Upper lobe of right lung (tissue), 1 donor: ENCODE results near the gene LPCAT1. TPM values are rescaled to one million over a fixed set of nuclear protein-coding genes. Genes with fewer than 3 reads are reported as not detected.
A peak's percentile ranks its signal among the peaks of the same experiment; 100 is the strongest.

ENCODE experiments used
- ATAC-seq: fragments of 200-7000 bp; cut with Tn5 transposase; one replicate; pipeline ENCODE4 v1.9.1; 2020; ENCODE audit warnings: mild to moderate bottlenecking, moderate library complexity
- DNase-seq: peaks from one replicate; pipeline ENCODE4 v3.0.0-alpha.2; 2020
- H3K27ac ChIP-seq: fragments of 200-600 bp; one replicate; pipeline ENCODE4 v1.8.0; 2022
- H3K27me3 ChIP-seq: fragments of 200-600 bp; one replicate; pipeline ENCODE4 v1.8.0; 2022; ENCODE audit warnings: mild to moderate bottlenecking
- H3K36me3 ChIP-seq: fragments of 200-600 bp; one replicate; pipeline ENCODE4 v1.8.0; 2022
- H3K4me1 ChIP-seq: fragments of 200-600 bp; one replicate; pipeline ENCODE4 v1.8.0; 2022
- H3K4me3 ChIP-seq: fragments of 200-600 bp; one replicate; pipeline ENCODE4 v1.8.0; 2022; ENCODE audit warnings: mild to moderate bottlenecking
- H3K9me3 ChIP-seq: fragments of 200-600 bp; one replicate; pipeline ENCODE4 v1.8.0; 2022
- intact Hi-C: fragments of 100-400 bp; cut with DNase I; formaldehyde crosslinking; loops from one replicate; pipeline ENCODE4 v1.11.0; 2022
- total RNA-seq: library from RNA; stranded (reverse); fragmentation: NEBNext Ultra II Directional; extraction: Animal tissue kit (Norgen Biotek cat#: 25700); gene quantifications from one replicate; pipeline ENCODE4 v1.2.1, GENCODE V29; 2021
- TF ChIP-seq, protein P1 (sequence below): fragments of 200-600 bp; IDR thresholded peaks from one replicate; pipeline ENCODE4 v1.8.0; 2022; ENCODE audit warnings: antibody characterized with exemption
- donor health status: DM: no; HTN: yes; CAD: no; lungs with severe emphysema.

Gene LPCAT1
- total RNA-seq, 1 donor from 2014 or later, result 690 TPM

GRCh38 chr5:1500411-1501091 lies 23.2 kb downstream of the LPCAT1 start:
- no peaks in the 10 kb centered on the region for H3K27me3 ChIP-seq
- peaks cover 49% of the 10 kb centered on the region for H3K4me1 ChIP-seq
- no peak overlapping the region for H3K4me3 ChIP-seq
- intact Hi-C loops, result no loop called here
- H3K27ac ChIP-seq, result peak overlapping the region; percentile 30
- DNase-seq (peak; percentile 84), ATAC-seq (peak; percentile 51)
- no peaks in the 10 kb centered on the region for H3K9me3 ChIP-seq
- TF ChIP-seq, protein P1, sequence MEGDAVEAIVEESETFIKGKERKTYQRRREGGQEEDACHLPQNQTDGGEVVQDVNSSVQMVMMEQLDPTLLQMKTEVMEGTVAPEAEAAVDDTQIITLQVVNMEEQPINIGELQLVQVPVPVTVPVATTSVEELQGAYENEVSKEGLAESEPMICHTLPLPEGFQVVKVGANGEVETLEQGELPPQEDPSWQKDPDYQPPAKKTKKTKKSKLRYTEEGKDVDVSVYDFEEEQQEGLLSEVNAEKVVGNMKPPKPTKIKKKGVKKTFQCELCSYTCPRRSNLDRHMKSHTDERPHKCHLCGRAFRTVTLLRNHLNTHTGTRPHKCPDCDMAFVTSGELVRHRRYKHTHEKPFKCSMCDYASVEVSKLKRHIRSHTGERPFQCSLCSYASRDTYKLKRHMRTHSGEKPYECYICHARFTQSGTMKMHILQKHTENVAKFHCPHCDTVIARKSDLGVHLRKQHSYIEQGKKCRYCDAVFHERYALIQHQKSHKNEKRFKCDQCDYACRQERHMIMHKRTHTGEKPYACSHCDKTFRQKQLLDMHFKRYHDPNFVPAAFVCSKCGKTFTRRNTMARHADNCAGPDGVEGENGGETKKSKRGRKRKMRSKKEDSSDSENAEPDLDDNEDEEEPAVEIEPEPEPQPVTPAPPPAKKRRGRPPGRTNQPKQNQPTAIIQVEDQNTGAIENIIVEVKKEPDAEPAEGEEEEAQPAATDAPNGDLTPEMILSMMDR, result no peak
- peaks cover 30% of the 10 kb centered on the region for H3K36me3 ChIP-seq

GRCh38 chr5:1499851-1500250 lies 23.9 kb downstream of the LPCAT1 start:
- Histone ChIP-seq H3K27ac (no peak overlapping the region), H3K4me1 (peaks cover 45% of the 10 kb centered on the region), H3K27me3 (no peaks in the 10 kb centered on the region), H3K4me3 (no peak overlapping the region), H3K36me3 (peaks cover 32% of the 10 kb centered on the region), H3K9me3 (no peaks in the 10 kb centered on the region)
- TF ChIP-seq, protein P1, result no peak
- ATAC-seq (no peak), DNase-seq (no peak)
- intact Hi-C loops, result no loop called here

- intact Hi-C loops, result no loop called here
- peaks cover 39% of the 10 kb centered on the region for H3K4me1 ChIP-seq
- TF ChIP-seq, protein P1, result no peak
- no peaks in the 10 kb centered on the region for H3K27me3 ChIP-seq
- no peaks in the 10 kb centered on the region for H3K9me3 ChIP-seq
- no peak for DNase-seq
- ATAC-seq, result no peak
- H3K36me3 ChIP-seq, result peaks cover 41% of the 10 kb centered on the region
- H3K4me3 ChIP-seq, result no peak overlapping the region
- H3K27ac ChIP-seq, result no peak overlapping the region
Measured at GRCh38 chr5:1498623-1499416, 24.9 kb downstream of the LPCAT1 start.

DNA sequence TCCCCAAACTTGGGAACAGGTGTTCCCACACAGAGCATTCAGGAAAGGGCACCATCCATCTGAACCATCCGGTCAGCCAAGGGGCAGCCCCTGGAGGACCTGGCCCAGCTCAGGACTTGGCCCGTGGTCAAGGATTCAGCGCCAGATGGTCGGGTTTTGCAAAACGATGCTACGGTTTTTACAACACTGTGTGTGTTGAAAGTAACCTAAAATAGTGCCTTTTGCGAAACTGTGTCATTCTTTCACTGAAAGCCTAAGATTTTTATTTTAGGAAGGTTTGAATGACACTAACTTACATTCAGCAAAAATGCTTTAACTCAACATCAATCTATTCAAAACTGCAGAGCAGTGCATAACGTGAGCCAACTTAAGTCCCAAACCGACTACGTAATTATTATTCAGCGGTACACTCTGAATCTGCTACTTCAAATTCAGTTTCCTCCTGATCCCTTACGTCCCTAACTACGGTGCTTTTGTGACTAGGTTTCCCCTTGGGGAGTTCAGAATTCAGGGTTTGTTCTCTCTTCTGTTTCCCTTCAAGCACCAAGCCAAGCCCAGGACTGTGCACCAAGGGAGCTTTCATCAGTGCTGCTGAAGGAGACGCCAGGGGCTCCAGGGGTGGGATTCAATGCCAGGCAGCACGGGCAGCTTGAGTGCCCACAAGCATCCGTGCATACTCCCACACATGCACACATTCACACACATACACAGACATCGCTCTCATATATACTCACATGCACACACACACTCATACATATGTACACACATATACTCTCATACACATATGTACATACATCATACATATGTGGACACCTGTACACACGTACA lies 25.8 kb downstream of the LPCAT1 start:
- no peak for ATAC-seq
- Histone ChIP-seq H3K27me3 (no peaks in the 10 kb centered on the region), H3K27ac (no peak overlapping the region), H3K4me1 (peaks cover 33% of the 10 kb centered on the region), H3K36me3 (peaks cover 49% of the 10 kb centered on the region), H3K9me3 (no peaks in the 10 kb centered on the region), H3K4me3 (no peak overlapping the region)
- intact Hi-C loops, result no loop called here
- TF ChIP-seq, protein P1, result no peak
- DNase-seq, result no peak

- Histone ChIP-seq H3K9me3 (no peaks in the 10 kb centered on the region), H3K27me3 (no peaks in the 10 kb centered on the region), H3K4me1 (peaks cover 27% of the 10 kb centered on the region), H3K4me3 (no peak overlapping the region), H3K27ac (no peak overlapping the region), H3K36me3 (peaks cover 56% of the 10 kb centered on the region)
- intact Hi-C loops, result no loop called here
- TF ChIP-seq, protein P1, result no peak
- ATAC-seq (no peak), DNase-seq (no peak)
Measured at GRCh38 chr5:1497242-1497777, 26.4 kb downstream of the LPCAT1 start.
